ENCODE data around the gene RASAL3. TPM values are rescaled to one million over a fixed set of nuclear protein-coding genes. Genes with fewer than 3 reads are reported as not detected.
"Not testable (repeated sequence)": the region's sequence is repeated elsewhere in the genome, so short reads cannot be mapped to it uniquely, and the experiment has no call there.

Gene RASAL3
- total and polyA plus RNA-seq, 9 donors = 0.61 to 2.6 (median 1.4) TPM

DNA sequence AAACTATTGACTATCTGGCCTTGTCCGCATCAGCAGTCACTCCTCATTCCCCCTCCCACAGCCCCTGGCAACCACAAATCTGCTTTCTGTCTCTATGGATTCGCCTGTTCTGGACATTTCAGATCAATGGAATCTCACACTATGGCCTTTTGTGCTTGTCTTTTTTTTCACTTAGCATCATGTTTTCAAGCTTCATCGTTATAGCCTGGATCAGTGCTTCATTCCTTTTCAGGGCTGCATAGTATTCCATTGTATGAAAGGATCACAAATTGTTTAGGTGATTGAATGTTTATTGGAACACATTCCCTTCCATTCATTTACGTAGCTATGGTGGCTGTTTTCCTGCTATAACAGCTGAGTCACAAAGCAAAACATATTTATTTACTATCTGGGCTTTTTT lies 22.7 kb upstream of the RASAL3 start:
- no peak for DNase-seq
- no peaks in the 10 kb centered on the region for H3K27me3 ChIP-seq
- intact Hi-C loops (cut with DNase I) = no loop called here
- no peaks in the 10 kb centered on the region for H3K4me1 ChIP-seq (ENCODE audit: insufficient read depth)
- TF ChIP-seq POLR2A (IDR thresholded peaks at IDR 0.05) = no peak
- TF ChIP-seq EP300 (IDR thresholded peaks at IDR 0.05) = no peak
- TF ChIP-seq CTCF (IDR thresholded peaks at IDR 0.05) = no peak
- WGBS, 3 donors = 81 to 88% (median 82%) methylated on average over 4 of the region's 4 CpGs
- H3K36me3 ChIP-seq = no peaks in the 10 kb centered on the region
- no peak overlapping the region for H3K27ac ChIP-seq
- H3K4me3 ChIP-seq = no peak overlapping the region
- H3K9me3 ChIP-seq = no peaks in the 10 kb centered on the region

GRCh38 chr19:15485768-15486167 lies 21.4 kb upstream of the RASAL3 start:
- H3K27ac ChIP-seq; intact Hi-C loops (cut with DNase I); H3K27me3 ChIP-seq; H3K9me3 ChIP-seq; DNase-seq; H3K4me3 ChIP-seq; H3K4me1 ChIP-seq (ENCODE audit: insufficient read depth); H3K36me3 ChIP-seq: not testable (repeated sequence)
- 72 to 84% (median 82%) methylated on average over 5 of the region's 5 CpGs for WGBS, 3 donors

GRCh38 chr19:15480996-15481395 lies 16.7 kb upstream of the RASAL3 start:
- H3K27me3 ChIP-seq; H3K27ac ChIP-seq; H3K36me3 ChIP-seq; H3K9me3 ChIP-seq; H3K4me3 ChIP-seq; DNase-seq; H3K4me1 ChIP-seq (ENCODE audit: insufficient read depth); intact Hi-C loops (cut with DNase I): not testable (repeated sequence)
- 87 to 88% (median 88%) methylated on average over 7 of the region's 7 CpGs for WGBS, 3 donors

- Histone ChIP-seq H3K4me3 (no peak within 1 kb of the TSS), H3K27ac (no peak within 1 kb of the TSS), H3K4me1 (ENCODE audit: insufficient read depth) (no peaks in the 10 kb centered on the region), H3K9me3 (no peaks in the 10 kb centered on the region), H3K27me3 (no peaks in the 10 kb centered on the region), H3K36me3 (no peaks in the 10 kb centered on the region)
- no peak for DNase-seq
- intact Hi-C loops (cut with DNase I) = no loop called here
- WGBS, 3 donors = 55 to 63% (median 56%) methylated on average over 16 of the region's 16 CpGs
- TF ChIP-seq POLR2A (IDR thresholded peaks at IDR 0.05) (no peak), CTCF (IDR thresholded peaks at IDR 0.05) (no peak), EP300 (IDR thresholded peaks at IDR 0.05) (no peak)
Measured at GRCh38 chr19:15479391-15480345, 15.3 kb upstream of the RASAL3 start, which contains the start of gene PGLYRP2. Gene PGLYRP2 (minus strand): TSS chr19:15479501. CDS start chr19:15479371, 130 bp downstream.

- DNase-seq = no peak
- intact Hi-C loops (cut with DNase I) = no loop called here
- TF ChIP-seq POLR2A (IDR thresholded peaks at IDR 0.05) = no peak
- no peak for TF ChIP-seq CTCF (IDR thresholded peaks at IDR 0.05)
- no peak for TF ChIP-seq EP300 (IDR thresholded peaks at IDR 0.05)
- Histone ChIP-seq H3K9me3 (no peaks in the 10 kb centered on the region), H3K4me3 (no peak overlapping the region), H3K4me1 (ENCODE audit: insufficient read depth) (no peaks in the 10 kb centered on the region), H3K36me3 (no peaks in the 10 kb centered on the region), H3K27ac (no peak overlapping the region), H3K27me3 (no peaks in the 10 kb centered on the region)
- 68 to 84% (median 81%) methylated on average over 4 to 5 of the region's 5 CpGs for whole genome bisulfite sequencing, 3 donors
Measured at GRCh38 chr19:15476325-15476724, 12.0 kb upstream of the RASAL3 start.

All from ovary (tissue), 9 donors.